K562 (cell line): ENCODE results near the gene ALDH16A1. TPM values are rescaled to one million over a fixed set of nuclear protein-coding genes. Genes with fewer than 3 reads are reported as not detected.

ENCODE experiments used
- C11orf30 ChIP-seq: fragments of 450-650 bp; IDR thresholded peaks from 2 replicates; pipeline ENCODE4 v1.6.1; 2016; ENCODE audit warnings: low read depth, mild to moderate bottlenecking
- EP400 ChIP-seq: fragments of 450-650 bp; IDR thresholded peaks from 2 replicates; pipeline ENCODE4 v1.6.1; 2017; ENCODE audit warnings: antibody characterized with exemption, mild to moderate bottlenecking, moderate library complexity
- ETV5 ChIP-seq: sonication (generic); formaldehyde crosslinking; IDR thresholded peaks from 2 replicates; pipeline ENCODE4 v1.4.0; 2020; ENCODE audit warnings: low read depth, mild to moderate bottlenecking, missing genetic modification reagents
- ETV6 ChIP-seq, 3 experiments: fragments of 150-350 bp in 1 of 3; sonication (generic) in 1 of 3; formaldehyde crosslinking in 1 of 3; IDR thresholded peaks; 2 replicates each; pipeline versions ENCODE4 v1.6.1 to v1.8.0; 2014 to 2022; ENCODE audit warnings: borderline replicate concordance in 2 of 3, low read depth in 2 of 3, antibody characterized with exemption in 1 of 3, low read length in 1 of 3, mild to moderate bottlenecking in 1 of 3, missing genetic modification reagents in 1 of 3
- HMBOX1 ChIP-seq: sonication (generic); IDR thresholded peaks from 2 replicates; pipeline ENCODE4 v1.6.1; 2016
- ILF3 ChIP-seq: fragments of 450-650 bp; IDR thresholded peaks from 2 replicates; pipeline ENCODE4 v1.6.1; 2018; ENCODE audit warnings: antibody characterized with exemption, mild to moderate bottlenecking, moderate library complexity, borderline replicate concordance
- MEIS2 ChIP-seq: fragments of 450-650 bp; IDR thresholded peaks from 2 replicates; pipeline ENCODE4 v1.6.1; 2014; ENCODE audit warnings: mild to moderate bottlenecking; ENCODE audit not compliant: partially characterized antibody
- NFRKB ChIP-seq: fragments of 450-650 bp; IDR thresholded peaks from 2 replicates; pipeline ENCODE4 v1.6.1; 2016; ENCODE audit warnings: low read depth
- POLR2AphosphoS5 ChIP-seq: IDR thresholded peaks from 2 replicates; pipeline ENCODE4 v1.6.1; 2011; ENCODE audit warnings: mild to moderate bottlenecking, low read depth, low read length, moderate library complexity; ENCODE audit not compliant: control insufficient read depth, insufficient read depth
- RBM14 ChIP-seq: fragments of 200-400 bp; formaldehyde crosslinking; IDR thresholded peaks from 2 replicates; pipeline ENCODE4 v1.6.1; 2018; ENCODE audit warnings: low read depth, mild to moderate bottlenecking, low read length, moderate library complexity, borderline replicate concordance; ENCODE audit not compliant: insufficient read depth
- SIN3A ChIP-seq, 2 experiments: fragments of 150-350 bp in 1 of 2; IDR thresholded peaks; 2 replicates each; pipeline ENCODE4 v1.6.1; 2011 to 2016; ENCODE audit warnings: borderline replicate concordance in 2 of 2, low read depth in 2 of 2, low read length in 2 of 2, mild to moderate bottlenecking in 2 of 2, moderate library complexity in 2 of 2; ENCODE audit not compliant: control insufficient read depth in 1 of 2
- SIX5 ChIP-seq, 2 experiments: IDR thresholded peaks; 2 replicates each; pipeline ENCODE4 v1.6.1; 2011; ENCODE audit warnings: low read length in 2 of 2, borderline replicate concordance in 1 of 2, low read depth in 1 of 2, mild to moderate bottlenecking in 1 of 2, moderate library complexity in 1 of 2; ENCODE audit not compliant: insufficient read depth in 1 of 2
- SMAD3 ChIP-seq: fragments of 450-650 bp; formaldehyde crosslinking; conservative IDR thresholded peaks from 2 replicates; pipeline ENCODE4 v1.4.0; 2020; ENCODE audit warnings: mild to moderate bottlenecking
- SMAD4 ChIP-seq: fragments of 250-450 bp; sonication (Bioruptor Pico); conservative IDR thresholded peaks from 2 replicates; pipeline ENCODE4 v1.8.0; 2021; ENCODE audit warnings: inconsistent platforms, mild to moderate bottlenecking, moderate library complexity
- SRSF9 ChIP-seq: fragments of 200-400 bp; formaldehyde crosslinking; IDR thresholded peaks from 2 replicates; pipeline ENCODE4 v1.6.1; 2017; ENCODE audit warnings: low read depth, low read length, borderline replicate concordance
- TCF3 ChIP-seq: sonication (generic); formaldehyde crosslinking; IDR thresholded peaks from 2 replicates; pipeline ENCODE4 v1.4.0; 2020; ENCODE audit warnings: mild to moderate bottlenecking, missing genetic modification reagents
- ZNF507 ChIP-seq: conservative IDR thresholded peaks from 2 replicates; pipeline ENCODE4 v1.6.1; 2017; ENCODE audit warnings: missing genetic modification characterization, missing compliant biosample characterization
- polyA plus RNA-seq, 8 experiments: library from polyadenylated mRNA; depleted of rRNA in 4 of 8; stranded (reverse) in 5 of 8; unstranded in 3 of 8; fragments of >200 nt; fragmentation: Nextera tagmentation in 2 of 8; fragmentation: Illumina TruSeq in 1 of 8; extraction: Ambion mirVana in 2 of 8; extraction: Trizol in 1 of 8; gene quantifications; 2 replicates each; pipeline versions ENCODE4 v1.2.1 to v1.2.3, GENCODE V29; 2011 to 2014; ENCODE audit warnings: inconsistent platforms in 1 of 8, missing spikeins in 1 of 8
- total RNA-seq, 7 experiments: library from RNA; depleted of rRNA in 6 of 7; stranded (reverse); fragments of >200 nt in 6 of 7; fragmentation: Illumina TruSeq in 2 of 7; extraction: Trizol in 2 of 7; gene quantifications; 2 replicates each; pipeline versions ENCODE4 v1.2.1 to v1.2.3, GENCODE V29; 2011 to 2021; ENCODE audit warnings: low replicate concordance in 1 of 7

ALDH16A1 gene
- total and polyA plus RNA-seq, 9 of the 15 experiments (the other 6 are each of a cell fraction or from before 2014, with no cell fraction given) = 2.2 to 52.2 (median 7.6) TPM

GRCh38 chr19:49473868-49474541 lies 21.0 kb downstream of the ALDH16A1 start, which contains the start of gene FLT3LG (continued):
- TF ChIP-seq SIX5 (IDR thresholded peaks at IDR 0.05; ENCODE audit: borderline replicate concordance in 1 of 2, insufficient read depth in 1 of 2, low read depth in 1 of 2, low read length in 2 of 2) = no peak
- no peak for TF ChIP-seq ILF3
- no peak for TF ChIP-seq POLR2AphosphoS5
- TF ChIP-seq EP400 = peak; percentile 65; the same call in 1 of the 2 replicates
- TF ChIP-seq NFRKB = no peak
- no peak for TF ChIP-seq ETV5 (CRISPR knock-in tag)
- TF ChIP-seq RBM14 = no peak
- no peak for TF ChIP-seq ETV6 (IDR thresholded peaks at IDR 0.05; ENCODE audit: borderline replicate concordance in 1 of 2, low read depth in 2 of 2, low read length in 1 of 2)
- TF ChIP-seq ETV6 (CRISPR knock-in tag; IDR thresholded peaks at IDR 0.05; ENCODE audit: borderline replicate concordance) = 0 out of 2 replicates have a peak, but pooled peaks have one; percentile 18
- TF ChIP-seq HMBOX1 = no peak
- TF ChIP-seq MEIS2 = peak; percentile 8
- TF ChIP-seq ZNF507 (tag) = no peak
- no peak for TF ChIP-seq C11orf30
- TF ChIP-seq SMAD4 = peak; percentile 46; the same call in 1 of the 2 replicates
- TF ChIP-seq SMAD3 = no peak
- TF ChIP-seq SRSF9 = no peak
- TF ChIP-seq SIN3A (IDR thresholded peaks at IDR 0.05; ENCODE audit: borderline replicate concordance in 2 of 2, control insufficient read depth in 1 of 2, low read depth in 2 of 2, low read length in 2 of 2) = peak; percentile 23 to 64; a peak in 1 of 4 replicates
- no peak for TF ChIP-seq TCF3
